B cell (primary cell): ENCODE measurements around the gene TRMT61A. TPM values are rescaled to one million over a fixed set of nuclear protein-coding genes. Genes with fewer than 3 reads are reported as not detected.

Experiments used
- ATAC-seq: fragments of 200-7000 bp; cut with Tn5 transposase; one replicate; pipeline ENCODE4 v1.10.0; 2021; ENCODE audit warnings: low read depth, mild to moderate bottlenecking, moderate number of reproducible peaks, moderate library complexity
- CTCF ChIA-PET: fragments of 350-600 bp; sonication (Branson Sonifier 250); formaldehyde crosslinking; loops from one replicate; lab custom pipeline; 2021; ENCODE audit warnings: antibody characterized with exemption, inconsistent platforms; lab: Charles Lee
- POLR2A ChIA-PET: fragments of 350-600 bp; sonication (Branson Sonifier 250); formaldehyde crosslinking; loops from one replicate; lab custom pipeline; 2021; ENCODE audit warnings: antibody characterized with exemption; lab: Charles Lee
- DNase-seq: peaks from one replicate; pipeline ENCODE4 v3.0.0; 2013
- H2AFZ ChIP-seq: 2 replicates; pipeline ENCODE4 v1.6.1; 2012; ENCODE audit warnings: mild to moderate bottlenecking, low read depth, low read length; ENCODE audit not compliant: insufficient read depth, poor library complexity, severe bottlenecking
- H3K27ac ChIP-seq, 2 donors: 1 replicate in 1 of 2; 2 replicates in 1 of 2; pipeline ENCODE4 v1.5.1; 2012 to 2013; ENCODE audit warnings: low read length in 2 of 2, mild to moderate bottlenecking in 2 of 2, moderate library complexity in 1 of 2
- H3K27me3 ChIP-seq, 4 experiments: fragments of 200-600 bp in 1 of 4; sonication (generic) in 1 of 4; replicated peaks in 1 of 4; 1 replicate in 2 of 4; 2 replicates in 2 of 4; pipeline versions ENCODE4 v1.6.1 to v1.7.0; 2013 to 2016; ENCODE audit warnings: low read length in 3 of 4, mild to moderate bottlenecking in 2 of 4, mixed read lengths in 1 of 4, moderate library complexity in 1 of 4; ENCODE audit not compliant: insufficient read depth in 4 of 4, control insufficient read depth in 3 of 4; ENCODE audit errors: control extremely low read depth in 1 of 4
- H3K36me3 ChIP-seq, 2 experiments: replicated peaks in 1 of 2; 1 replicate in 1 of 2; 2 replicates in 1 of 2; pipeline versions ENCODE4 v1.6.1 to v1.7.1; 2013; ENCODE audit warnings: low read length in 1 of 2; ENCODE audit not compliant: insufficient read depth in 2 of 2, control insufficient read depth in 1 of 2; ENCODE audit errors: control extremely low read depth in 1 of 2, extremely low read depth in 1 of 2
- H3K4me1 ChIP-seq, 2 donors: fragments of 200-600 bp in 1 of 2; sonication (generic) in 1 of 2; 1 replicate in 1 of 2; 2 replicates in 1 of 2; pipeline versions ENCODE4 v1.5.1 to v1.6.1; 2013 to 2017; ENCODE audit warnings: low read length in 2 of 2; ENCODE audit not compliant: control insufficient read depth in 2 of 2, insufficient read depth in 2 of 2
- H3K4me2 ChIP-seq: replicated peaks from 2 replicates; pipeline ENCODE3; 2012; ENCODE audit warnings: mild to moderate bottlenecking, low read depth, low read length; ENCODE audit not compliant: poor library complexity, severe bottlenecking
- H3K4me3 ChIP-seq, 5 experiments: fragments of 200-600 bp in 1 of 5; sonication (generic) in 1 of 5; 1 replicate in 3 of 5; 2 replicates in 2 of 5; pipeline versions ENCODE4 v1.5.1 to v1.7.0; 2011 to 2016; ENCODE audit warnings: low read length in 4 of 5, mild to moderate bottlenecking in 4 of 5, low read depth in 2 of 5, control low read depth in 1 of 5, moderate library complexity in 1 of 5; ENCODE audit not compliant: insufficient read depth in 1 of 5; ENCODE audit errors: control extremely low read depth in 1 of 5, extremely low read depth in 1 of 5
- H3K79me2 ChIP-seq: fragments of 200-600 bp; sonication (generic); one replicate; pipeline ENCODE4 v1.6.0; 2016; ENCODE audit warnings: low read length; ENCODE audit not compliant: control insufficient read depth, insufficient read depth
- H3K9ac ChIP-seq: fragments of 200-600 bp; sonication (generic); 2 replicates; pipeline ENCODE4 v1.6.1; 2017; ENCODE audit warnings: mild to moderate bottlenecking, low read length, moderate library complexity
- H3K9me3 ChIP-seq, 3 donors: one replicate each; pipeline versions ENCODE4 v1.6.1 to v1.7.1; 2013; ENCODE audit warnings: low read length in 2 of 3; ENCODE audit not compliant: control insufficient read depth in 2 of 3, insufficient read depth in 1 of 3; ENCODE audit errors: control extremely low read depth in 1 of 3
- H4K20me1 ChIP-seq: 2 replicates; pipeline ENCODE4 v1.6.0; 2012; ENCODE audit warnings: mild to moderate bottlenecking, low read length; ENCODE audit not compliant: insufficient read depth, control insufficient read depth, poor library complexity, severe bottlenecking
- H3K27ac Mint-ChIP-seq: one replicate; pipeline ENCODE4 v1.8.0; 2021; ENCODE audit warnings: mixed read lengths
- H3K27me3 Mint-ChIP-seq: one replicate; pipeline ENCODE4 v1.8.0; 2021; ENCODE audit warnings: mixed read lengths
- H3K4me1 Mint-ChIP-seq: one replicate; pipeline ENCODE4 v1.8.0; 2021; ENCODE audit warnings: mixed read lengths
- H3K4me3 Mint-ChIP-seq: one replicate; pipeline ENCODE4 v1.8.0; 2021; ENCODE audit warnings: mixed read lengths
- H3K9me3 Mint-ChIP-seq: one replicate; pipeline ENCODE4 v1.8.0; 2022; ENCODE audit warnings: mixed read lengths; ENCODE audit not compliant: insufficient read depth
- EZH2 ChIP-seq: IDR thresholded peaks from 2 replicates; pipeline ENCODE4 v1.6.1; 2012; ENCODE audit warnings: borderline replicate concordance, low read depth, mild to moderate bottlenecking, moderate library complexity, low read length; ENCODE audit not compliant: insufficient read depth, poor library complexity, severe bottlenecking
- WGBS: methylation state at CpG from one replicate; pipeline ENCODE4 v1.1.5; 2013; ENCODE audit warnings: missing lambda C conversion rate; ENCODE audit not compliant: insufficient coverage; 5-methylcytosine and 5-hydroxymethylcytosine counted together
- intact Hi-C: fragments of 100-400 bp; cut with micrococcal nuclease; formaldehyde crosslinking; loops from one replicate; pipeline ENCODE4 v1.10.0; 2022
- polyA plus RNA-seq: library from polyadenylated mRNA; depleted of rRNA; stranded (reverse); fragments of >200 nt; gene quantifications from 2 replicates; pipeline ENCODE4 v1.2.3, GENCODE V29; 2012
- total RNA-seq, 2 donors: library from RNA; stranded (reverse); fragments of 120-200 nt in 1 of 2; gene quantifications; 1 replicate in 1 of 2; 2 replicates in 1 of 2; pipeline versions ENCODE4 v1.2.3 to v1.2.4, GENCODE V29; 2013 to 2022
- TF ChIP-seq, protein P1 (sequence below): fragments of 200-600 bp; IDR thresholded peaks from one replicate; pipeline ENCODE4 v1.8.0; 2022; ENCODE audit warnings: antibody characterized with exemption, mild to moderate bottlenecking

Gene TRMT61A
- total and polyA plus RNA-seq, 2 donors (not counting 1 experiment from before 2014, with no cell fraction given): 9.5 to 18.4 TPM

GRCh38 chr14:103526247-103526913 is 2.6 kb upstream of the TRMT61A start:
- Mint-ChIP-seq H3K9me3 (no peaks in the 10 kb centered on the region), H3K27me3 (peaks cover 3% of the 10 kb centered on the region), H3K4me1 (peaks cover 51% of the 10 kb centered on the region), H3K27ac (peak overlapping the region; percentile 41), H3K4me3 (no peak overlapping the region)
- peaks cover 0 to 10% (median 0%) of the 10 kb centered on the region in 3 donors for H3K9me3 ChIP-seq
- H3K36me3 ChIP-seq: peaks cover 0 to 5% of the 10 kb centered on the region in 2 experiments
- H3K27me3 ChIP-seq: peaks cover 0 to 18% (median 6%) of the 10 kb centered on the region in 4 experiments
- peaks cover 43 to 57% of the 10 kb centered on the region in 2 donors for H3K4me1 ChIP-seq
- no peak overlapping the region for H2AFZ ChIP-seq
- intact Hi-C loops: loop anchor here (5.0 kb wide), 1 partner anchor 934 kb away; the partner anchor contains the start of gene RCOR1
- ChIA-PET POLR2A (interaction anchor here (1.4 kb wide), 1 partner anchor 36 kb away, joined by 4 read pairs; the partner anchor contains the start of gene BAG5), CTCF (interaction anchor here (0.6 to 6.2 kb wide), 5 partner anchors 8 to 133 kb away, joined by 3 to 42 read pairs (median 5); partner anchors contain the start of gene BAG5)
- no peak overlapping the region for H3K4me3 ChIP-seq
- ATAC-seq: no peak
- no peak overlapping the region for H3K4me2 ChIP-seq
- H3K9ac ChIP-seq: no peak overlapping the region
- WGBS: 73% methylated on average over 8 of the region's 8 CpGs
- no peak overlapping the region for H3K27ac ChIP-seq
- TF ChIP-seq, protein P1, sequence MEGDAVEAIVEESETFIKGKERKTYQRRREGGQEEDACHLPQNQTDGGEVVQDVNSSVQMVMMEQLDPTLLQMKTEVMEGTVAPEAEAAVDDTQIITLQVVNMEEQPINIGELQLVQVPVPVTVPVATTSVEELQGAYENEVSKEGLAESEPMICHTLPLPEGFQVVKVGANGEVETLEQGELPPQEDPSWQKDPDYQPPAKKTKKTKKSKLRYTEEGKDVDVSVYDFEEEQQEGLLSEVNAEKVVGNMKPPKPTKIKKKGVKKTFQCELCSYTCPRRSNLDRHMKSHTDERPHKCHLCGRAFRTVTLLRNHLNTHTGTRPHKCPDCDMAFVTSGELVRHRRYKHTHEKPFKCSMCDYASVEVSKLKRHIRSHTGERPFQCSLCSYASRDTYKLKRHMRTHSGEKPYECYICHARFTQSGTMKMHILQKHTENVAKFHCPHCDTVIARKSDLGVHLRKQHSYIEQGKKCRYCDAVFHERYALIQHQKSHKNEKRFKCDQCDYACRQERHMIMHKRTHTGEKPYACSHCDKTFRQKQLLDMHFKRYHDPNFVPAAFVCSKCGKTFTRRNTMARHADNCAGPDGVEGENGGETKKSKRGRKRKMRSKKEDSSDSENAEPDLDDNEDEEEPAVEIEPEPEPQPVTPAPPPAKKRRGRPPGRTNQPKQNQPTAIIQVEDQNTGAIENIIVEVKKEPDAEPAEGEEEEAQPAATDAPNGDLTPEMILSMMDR: no peak
- TF ChIP-seq EZH2: no peak
- H3K79me2 ChIP-seq: peaks cover 23% of the 10 kb centered on the region
- DNase-seq: no peak
- H4K20me1 ChIP-seq: peaks cover 21% of the 10 kb centered on the region

GRCh38 chr14:103526914-103527248 is 2.1 kb upstream of the TRMT61A start:
- H3K4me2 ChIP-seq: peak overlapping the region; percentile 96

More at GRCh38 chr14:103526914-103527248, 2.1 kb upstream of the TRMT61A start:
- peak overlapping the region; percentile 88 for H3K4me3 Mint-ChIP-seq
- H3K9me3 Mint-ChIP-seq: no peaks in the 10 kb centered on the region
- peaks cover 0 to 10% (median 0%) of the 10 kb centered on the region in 3 donors for H3K9me3 ChIP-seq
- no CpG with 5 or more reads among the region's 1 CpG for WGBS
- no peak overlapping the region for H2AFZ ChIP-seq
- peaks cover 26% of the 10 kb centered on the region for H4K20me1 ChIP-seq
- CTCF ChIA-PET: interaction anchor here (0.6 to 6.2 kb wide), 5 partner anchors 9 to 133 kb away, joined by 3 to 42 read pairs (median 5); partner anchors contain the start of gene BAG5
- H3K27me3 ChIP-seq: peaks cover 0 to 16% (median 6%) of the 10 kb centered on the region in 4 experiments
- H3K27me3 Mint-ChIP-seq: peaks cover 3% of the 10 kb centered on the region
- intact Hi-C loops: loop anchor here (5.0 kb wide), 1 partner anchor 935 kb away; the partner anchor contains the start of gene RCOR1
- no peak overlapping the region for H3K4me3 ChIP-seq
- no peak for TF ChIP-seq EZH2
- TF ChIP-seq, protein P1: no peak
- H3K4me1 ChIP-seq: peaks cover 41 to 56% of the 10 kb centered on the region in 2 donors
- POLR2A ChIA-PET: interaction anchor here (1.1 to 1.4 kb wide), 2 partner anchors 8 to 35 kb away, joined by 3 to 4 read pairs; partner anchors contain the start of gene BAG5
- no peak for DNase-seq
- peak overlapping the region in 1 of 2 donors; percentile 54 for H3K27ac ChIP-seq
- H3K36me3 ChIP-seq: peaks cover 0 to 6% of the 10 kb centered on the region in 2 experiments
- H3K4me1 Mint-ChIP-seq: peaks cover 53% of the 10 kb centered on the region
- no peak overlapping the region for H3K9ac ChIP-seq
- peak overlapping the region; percentile 96 for H3K27ac Mint-ChIP-seq
- no peak for ATAC-seq
- H3K79me2 ChIP-seq: peaks cover 24% of the 10 kb centered on the region
